HCT116 (cell line): ENCODE results near the gene CACNB1.

ENCODE experiments used
- EGR1 ChIP-seq: IDR thresholded peaks from 2 replicates; pipeline ENCODE4 v1.6.1; 2012; ENCODE audit warnings: low read depth
- EZH2 ChIP-seq: fragments of 200-600 bp; sonication (generic); IDR thresholded peaks from 2 replicates; pipeline ENCODE4 v1.6.1; 2017; ENCODE audit warnings: antibody characterized with exemption, mixed run types
- MAX ChIP-seq: IDR thresholded peaks from 2 replicates; pipeline ENCODE4 v1.6.1; 2012
- POLR2A ChIP-seq: IDR thresholded peaks from 2 replicates; pipeline ENCODE4 v1.7.0; 2011; ENCODE audit warnings: borderline replicate concordance; ENCODE audit not compliant: insufficient read depth, insufficient read length; ENCODE audit errors: extremely low read depth
- SP1 ChIP-seq: IDR thresholded peaks from 2 replicates; pipeline ENCODE4 v1.6.1; 2012; ENCODE audit warnings: low read depth
- TCF7L2 ChIP-seq: IDR thresholded peaks from 2 replicates; pipeline ENCODE4 v1.7.0; 2011; ENCODE audit warnings: borderline replicate concordance, inconsistent platforms; ENCODE audit not compliant: insufficient read depth, insufficient read length; ENCODE audit errors: extremely low read depth
- YY1 ChIP-seq: IDR thresholded peaks from 2 replicates; pipeline ENCODE4 v1.6.1; 2011; ENCODE audit warnings: low read length, low read depth, moderate library complexity, mild to moderate bottlenecking; ENCODE audit not compliant: insufficient replicate concordance; ENCODE audit errors: extremely low read depth
- TF ChIP-seq, protein P1 (sequence below), 3 experiments: fragments of 200-600 bp in 1 of 3; sonication (generic) in 1 of 3; IDR thresholded peaks in 2 of 3; conservative IDR thresholded peaks in 1 of 3; 2 replicates each; pipeline ENCODE4 v1.5.1; 2012 to 2017; ENCODE audit warnings: low read depth in 2 of 3, low read length in 2 of 3, antibody characterized with exemption in 1 of 3, borderline replicate concordance in 1 of 3, control low read depth in 1 of 3, mild to moderate bottlenecking in 1 of 3, mixed read lengths in 1 of 3, mixed run types in 1 of 3, moderate library complexity in 1 of 3; ENCODE audit not compliant: insufficient read depth in 1 of 3

DNA sequence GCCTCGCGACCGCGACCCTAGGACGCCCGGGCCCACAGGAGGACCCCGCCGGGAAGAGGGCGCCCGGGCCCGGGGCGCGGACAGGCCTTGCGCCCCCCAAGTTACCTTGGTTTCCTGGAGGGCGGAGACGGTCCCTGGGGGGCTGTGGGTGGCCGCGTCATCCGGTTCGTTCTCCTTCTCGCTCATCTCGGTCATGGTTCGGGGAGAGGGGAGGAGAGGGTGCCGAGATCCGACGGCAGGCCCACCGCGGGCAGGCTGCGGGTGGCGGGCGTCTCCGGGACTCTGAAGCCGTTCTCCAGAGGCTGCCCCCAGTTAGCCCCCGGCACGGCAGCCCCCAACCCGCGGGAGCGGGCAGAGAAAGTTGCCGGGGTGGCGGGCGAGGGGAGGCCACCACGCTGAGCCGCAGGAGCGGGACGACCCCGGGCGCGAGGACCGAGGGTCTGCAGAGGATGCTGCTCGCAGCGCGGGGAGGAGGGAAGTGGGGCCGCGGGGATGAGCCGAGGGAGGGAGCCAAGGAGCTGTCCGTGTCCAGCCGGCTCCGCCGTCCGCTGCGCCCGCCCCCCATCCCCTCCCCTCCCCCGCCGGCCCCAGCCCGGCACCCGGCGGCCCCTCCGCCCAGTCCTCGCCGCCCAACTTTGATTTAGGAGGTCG is 28.0 kb upstream of the CACNB1 start, which contains the start of gene STAC2:
- TF ChIP-seq YY1 = no peak
- no peak for TF ChIP-seq EGR1
- TF ChIP-seq EZH2 = no peak
- no peak for TF ChIP-seq SP1
- no peak for TF ChIP-seq MAX
- TF ChIP-seq POLR2A = no peak
- TF ChIP-seq, protein P1, sequence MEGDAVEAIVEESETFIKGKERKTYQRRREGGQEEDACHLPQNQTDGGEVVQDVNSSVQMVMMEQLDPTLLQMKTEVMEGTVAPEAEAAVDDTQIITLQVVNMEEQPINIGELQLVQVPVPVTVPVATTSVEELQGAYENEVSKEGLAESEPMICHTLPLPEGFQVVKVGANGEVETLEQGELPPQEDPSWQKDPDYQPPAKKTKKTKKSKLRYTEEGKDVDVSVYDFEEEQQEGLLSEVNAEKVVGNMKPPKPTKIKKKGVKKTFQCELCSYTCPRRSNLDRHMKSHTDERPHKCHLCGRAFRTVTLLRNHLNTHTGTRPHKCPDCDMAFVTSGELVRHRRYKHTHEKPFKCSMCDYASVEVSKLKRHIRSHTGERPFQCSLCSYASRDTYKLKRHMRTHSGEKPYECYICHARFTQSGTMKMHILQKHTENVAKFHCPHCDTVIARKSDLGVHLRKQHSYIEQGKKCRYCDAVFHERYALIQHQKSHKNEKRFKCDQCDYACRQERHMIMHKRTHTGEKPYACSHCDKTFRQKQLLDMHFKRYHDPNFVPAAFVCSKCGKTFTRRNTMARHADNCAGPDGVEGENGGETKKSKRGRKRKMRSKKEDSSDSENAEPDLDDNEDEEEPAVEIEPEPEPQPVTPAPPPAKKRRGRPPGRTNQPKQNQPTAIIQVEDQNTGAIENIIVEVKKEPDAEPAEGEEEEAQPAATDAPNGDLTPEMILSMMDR (IDR thresholded peaks at IDR 0.05 in 2 of 3, conservative IDR thresholded peaks at IDR 0.05 in 1 of 3; ENCODE audit: borderline replicate concordance in 1 of 3, insufficient read depth in 1 of 3, low read depth in 2 of 3, low read length in 2 of 3) = no peak
- TF ChIP-seq TCF7L2 = no peak
